ENCODE results near the gene NELFB. TPM values are rescaled to one million over a fixed set of nuclear protein-coding genes. Genes with fewer than 3 reads are reported as not detected.

NELFB gene
- total RNA-seq, 1 experiment from 2014 or later, result 72.6 TPM

GRCh38 chr9:137231372-137232039 lies 23.6 kb upstream of the NELFB start:
- no TSS peak for BruUV-seq (replicated peaks)
- POLR2A ChIA-PET (ENCODE audit: low non-redundant PET), result no interaction called here

GRCh38 chr9:137232101-137232500 lies 23.0 kb upstream of the NELFB start:
- intact Hi-C loops (cut with micrococcal nuclease; ENCODE audit: unreplicated experiment), result no loop called here
- CTCF ChIA-PET, result interaction anchor here (0.6 kb wide), 1 partner anchor 9 kb away, joined by 9 read pairs; no protein-coding TSS in a partner anchor
- Histone ChIP-seq H3K27ac (ENCODE audit: low read depth, low read length, poor library complexity, severe bottlenecking) (no peak overlapping the region), H3K27me3 (replicated peaks; ENCODE audit: insufficient read depth, low read depth, low read length, poor library complexity) (no peaks in the 10 kb centered on the region), H3K9me3 (ENCODE audit: low read depth, low read length, poor library complexity, severe bottlenecking) (no peaks in the 10 kb centered on the region), H3K4me3 (ENCODE audit: low read depth, low read length, poor library complexity, severe bottlenecking) (no peak overlapping the region), H3K4me1 (ENCODE audit: insufficient read depth, low read length, poor library complexity, severe bottlenecking) (peaks cover 6% of the 10 kb centered on the region), H3K36me3 (ENCODE audit: insufficient read depth, low read length, poor library complexity, severe bottlenecking) (no peaks in the 10 kb centered on the region)
- no peak for DNase-seq (ENCODE audit: low spot score)
- no TSS peak for BruUV-seq (replicated peaks)
- TF ChIP-seq CTCF (conservative IDR thresholded peaks at IDR 0.05; ENCODE audit: low read depth, low read length) (no peak), EZH2 (IDR thresholded peaks at IDR 0.05; ENCODE audit: borderline replicate concordance, low read depth, low read length, poor library complexity, severe bottlenecking) (no peak)
- POLR2A ChIA-PET (ENCODE audit: low non-redundant PET), result no interaction called here

More at GRCh38 chr9:137231372-137232039, 23.6 kb upstream of the NELFB start:
- CTCF ChIA-PET, result no interaction called here
- no peak for TF ChIP-seq EZH2 (IDR thresholded peaks at IDR 0.05; ENCODE audit: borderline replicate concordance, low read depth, low read length, poor library complexity, severe bottlenecking)
- no peak for TF ChIP-seq CTCF (conservative IDR thresholded peaks at IDR 0.05; ENCODE audit: low read depth, low read length)
- Histone ChIP-seq H3K4me3 (ENCODE audit: low read depth, low read length, poor library complexity, severe bottlenecking) (no peak overlapping the region), H3K36me3 (ENCODE audit: insufficient read depth, low read length, poor library complexity, severe bottlenecking) (no peaks in the 10 kb centered on the region), H3K27ac (ENCODE audit: low read depth, low read length, poor library complexity, severe bottlenecking) (no peak overlapping the region), H3K27me3 (replicated peaks; ENCODE audit: insufficient read depth, low read depth, low read length, poor library complexity) (no peaks in the 10 kb centered on the region), H3K4me1 (ENCODE audit: insufficient read depth, low read length, poor library complexity, severe bottlenecking) (peaks cover under 1% of the 10 kb centered on the region), H3K9me3 (ENCODE audit: low read depth, low read length, poor library complexity, severe bottlenecking) (no peaks in the 10 kb centered on the region)
- intact Hi-C loops (cut with micrococcal nuclease; ENCODE audit: unreplicated experiment), result no loop called here
- DNase-seq (ENCODE audit: low spot score), result no peak

GRCh38 chr9:137232510-137232909 lies 22.6 kb upstream of the NELFB start:
- DNase-seq (ENCODE audit: low spot score), result no peak
- ChIA-PET CTCF (interaction anchor here (0.6 kb wide), 1 partner anchor 9 kb away, joined by 9 read pairs; no protein-coding TSS in a partner anchor), POLR2A (ENCODE audit: low non-redundant PET) (no interaction called here)
- Histone ChIP-seq H3K27me3 (replicated peaks; ENCODE audit: insufficient read depth, low read depth, low read length, poor library complexity) (no peaks in the 10 kb centered on the region), H3K4me3 (ENCODE audit: low read depth, low read length, poor library complexity, severe bottlenecking) (no peak overlapping the region), H3K36me3 (ENCODE audit: insufficient read depth, low read length, poor library complexity, severe bottlenecking) (no peaks in the 10 kb centered on the region), H3K27ac (ENCODE audit: low read depth, low read length, poor library complexity, severe bottlenecking) (no peak overlapping the region), H3K4me1 (ENCODE audit: insufficient read depth, low read length, poor library complexity, severe bottlenecking) (peaks cover 10% of the 10 kb centered on the region), H3K9me3 (ENCODE audit: low read depth, low read length, poor library complexity, severe bottlenecking) (no peaks in the 10 kb centered on the region)
- intact Hi-C loops (cut with micrococcal nuclease; ENCODE audit: unreplicated experiment), result no loop called here
- TF ChIP-seq EZH2 (IDR thresholded peaks at IDR 0.05; ENCODE audit: borderline replicate concordance, low read depth, low read length, poor library complexity, severe bottlenecking) (no peak), CTCF (conservative IDR thresholded peaks at IDR 0.05; ENCODE audit: low read depth, low read length) (no peak)
- BruUV-seq (replicated peaks), result no TSS peak
